Fibroblast of lung (primary cell): ENCODE results near the gene CD82. TPM values are rescaled to one million over a fixed set of nuclear protein-coding genes. Genes with fewer than 3 reads are reported as not detected.
A peak's percentile ranks its signal among the peaks of the same experiment; 100 is the strongest.

Experiments
- DNase-seq, 2 donors: peaks; one replicate each; pipeline versions ENCODE4 v3.0.0 to v3.0.0-alpha.2; 2010; ENCODE audit warnings: low read depth in 2 of 2
- H2AFZ ChIP-seq: 2 replicates; pipeline ENCODE4 v1.5.1; 2012; ENCODE audit warnings: low read length, control low read depth, inconsistent platforms
- H3K27ac ChIP-seq: 2 replicates; pipeline ENCODE4 v1.5.1; 2011; ENCODE audit warnings: low read length, control low read depth; ENCODE audit not compliant: insufficient read depth
- H3K27me3 ChIP-seq: 2 replicates; pipeline ENCODE4 v1.5.1; 2011; ENCODE audit warnings: mild to moderate bottlenecking, low read length; ENCODE audit not compliant: control insufficient read depth, insufficient read depth
- H3K36me3 ChIP-seq: 2 replicates; pipeline ENCODE4 v1.5.1; 2011; ENCODE audit warnings: low read length; ENCODE audit not compliant: control insufficient read depth, insufficient read depth
- H3K4me1 ChIP-seq: 2 replicates; pipeline ENCODE4 v1.5.1; 2011; ENCODE audit warnings: low read length; ENCODE audit not compliant: control insufficient read depth, insufficient read depth; ENCODE audit errors: extremely low read depth
- H3K4me2 ChIP-seq: 2 replicates; pipeline ENCODE4 v1.5.1; 2011; ENCODE audit warnings: low read length, control low read depth; ENCODE audit not compliant: insufficient read depth; ENCODE audit errors: extremely low read depth
- H3K4me3 ChIP-seq, 4 experiments: fragments of 200-600 bp in 1 of 4; sonication (generic) in 1 of 4; replicated peaks in 1 of 4; 2 replicates each; pipeline ENCODE4 v1.5.1; 2011 to 2016; ENCODE audit warnings: low read length in 4 of 4, low read depth in 3 of 4, mild to moderate bottlenecking in 3 of 4, control low read depth in 2 of 4, inconsistent platforms in 1 of 4, mixed read lengths in 1 of 4; ENCODE audit not compliant: insufficient read depth in 1 of 4; ENCODE audit errors: control extremely low read depth in 1 of 4
- H3K79me2 ChIP-seq: 2 replicates; pipeline ENCODE4 v1.5.1; 2012; ENCODE audit warnings: mild to moderate bottlenecking, low read length, inconsistent platforms; ENCODE audit not compliant: control insufficient read depth, insufficient read depth
- H3K9ac ChIP-seq: 2 replicates; pipeline ENCODE4 v1.5.1; 2011; ENCODE audit warnings: mild to moderate bottlenecking, low read length, control low read depth; ENCODE audit not compliant: insufficient read depth
- H3K9me3 ChIP-seq: 2 replicates; pipeline ENCODE4 v1.5.1; 2012; ENCODE audit warnings: low read depth, low read length; ENCODE audit not compliant: control insufficient read depth, insufficient read depth
- H4K20me1 ChIP-seq: 2 replicates; pipeline ENCODE4 v1.5.1; 2011; ENCODE audit warnings: low read length; ENCODE audit not compliant: control insufficient read depth, insufficient read depth; ENCODE audit errors: extremely low read depth
- EZH2 ChIP-seq: IDR thresholded peaks from 2 replicates; pipeline ENCODE4 v1.5.1; 2012; ENCODE audit warnings: low read length, control low read depth, mild to moderate bottlenecking; ENCODE audit errors: missing control alignments
- polyA plus RNA-seq, 2 donors: library from polyadenylated mRNA; depleted of rRNA in 1 of 2; stranded (reverse) in 1 of 2; unstranded in 1 of 2; fragments of >200 nt; gene quantifications; 2 replicates each; pipeline ENCODE4 v1.2.1, GENCODE V29; 2011 to 2012; ENCODE audit warnings: missing spikeins in 1 of 2
- total RNA-seq: library from RNA; depleted of rRNA; stranded (reverse); fragments of >200 nt; gene quantifications from 2 replicates; pipeline ENCODE4 v1.2.1, GENCODE V29; 2014
- TF ChIP-seq, protein P1 (sequence below), 2 donors: IDR thresholded peaks in 1 of 2; conservative IDR thresholded peaks in 1 of 2; 1 replicate in 1 of 2; 2 replicates in 1 of 2; pipeline ENCODE4 v1.5.1; 2011 to 2012; ENCODE audit warnings: low read length in 2 of 2, control low read depth in 1 of 2, inconsistent platforms in 1 of 2, low read depth in 1 of 2, mild to moderate bottlenecking in 1 of 2

The CD82 gene
- total and polyA plus RNA-seq, 2 donors (not counting 1 experiment from before 2014, with no cell fraction given), result 54.2 to 114 TPM

GRCh38 chr11:44630511-44631210, 65.2 kb downstream of the CD82 start:
- no peak for TF ChIP-seq EZH2
- TF ChIP-seq, protein P1, sequence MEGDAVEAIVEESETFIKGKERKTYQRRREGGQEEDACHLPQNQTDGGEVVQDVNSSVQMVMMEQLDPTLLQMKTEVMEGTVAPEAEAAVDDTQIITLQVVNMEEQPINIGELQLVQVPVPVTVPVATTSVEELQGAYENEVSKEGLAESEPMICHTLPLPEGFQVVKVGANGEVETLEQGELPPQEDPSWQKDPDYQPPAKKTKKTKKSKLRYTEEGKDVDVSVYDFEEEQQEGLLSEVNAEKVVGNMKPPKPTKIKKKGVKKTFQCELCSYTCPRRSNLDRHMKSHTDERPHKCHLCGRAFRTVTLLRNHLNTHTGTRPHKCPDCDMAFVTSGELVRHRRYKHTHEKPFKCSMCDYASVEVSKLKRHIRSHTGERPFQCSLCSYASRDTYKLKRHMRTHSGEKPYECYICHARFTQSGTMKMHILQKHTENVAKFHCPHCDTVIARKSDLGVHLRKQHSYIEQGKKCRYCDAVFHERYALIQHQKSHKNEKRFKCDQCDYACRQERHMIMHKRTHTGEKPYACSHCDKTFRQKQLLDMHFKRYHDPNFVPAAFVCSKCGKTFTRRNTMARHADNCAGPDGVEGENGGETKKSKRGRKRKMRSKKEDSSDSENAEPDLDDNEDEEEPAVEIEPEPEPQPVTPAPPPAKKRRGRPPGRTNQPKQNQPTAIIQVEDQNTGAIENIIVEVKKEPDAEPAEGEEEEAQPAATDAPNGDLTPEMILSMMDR (conservative IDR thresholded peaks at IDR 0.05 in 1 of 2, IDR thresholded peaks at IDR 0.05 in 1 of 2; ENCODE audit: low read depth in 1 of 2, low read length in 2 of 2), result no peak
- no peaks in the 10 kb centered on the region for H3K4me1 ChIP-seq
- H3K9ac ChIP-seq, result no peak overlapping the region
- DNase-seq, result no peak
- no peak overlapping the region for H2AFZ ChIP-seq
- no peaks in the 10 kb centered on the region for H3K9me3 ChIP-seq
- no peak overlapping the region for H3K4me3 ChIP-seq
- H3K27me3 ChIP-seq, result no peaks in the 10 kb centered on the region
- no peaks in the 10 kb centered on the region for H4K20me1 ChIP-seq
- H3K79me2 ChIP-seq, result no peaks in the 10 kb centered on the region
- no peak overlapping the region for H3K27ac ChIP-seq
- H3K4me2 ChIP-seq, result no peak overlapping the region
- H3K36me3 ChIP-seq, result no peaks in the 10 kb centered on the region

DNA sequence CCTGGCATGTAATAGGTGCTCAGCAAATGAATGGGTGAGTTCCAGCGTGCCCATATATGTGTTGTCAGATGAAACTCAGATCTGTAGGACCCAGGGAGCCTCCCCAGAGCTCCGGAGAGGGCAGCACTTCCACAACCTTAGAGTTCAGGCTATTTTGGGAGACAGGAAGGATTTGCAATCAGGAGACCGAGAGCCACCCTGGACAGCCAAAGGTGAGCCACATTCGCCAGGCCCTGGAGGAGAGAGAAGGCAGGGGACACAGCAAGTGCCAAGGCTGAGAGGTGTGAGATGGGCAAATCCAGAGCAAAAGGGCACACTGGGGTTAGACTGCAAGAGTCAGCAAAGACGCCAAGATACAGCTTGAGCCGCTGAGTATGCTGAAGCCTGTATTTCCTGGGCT, 66.4 kb downstream of the CD82 start:
- no peak for DNase-seq
- no peaks in the 10 kb centered on the region for H3K9me3 ChIP-seq
- TF ChIP-seq, protein P1 (conservative IDR thresholded peaks at IDR 0.05 in 1 of 2, IDR thresholded peaks at IDR 0.05 in 1 of 2; ENCODE audit: low read depth in 1 of 2, low read length in 2 of 2), result no peak
- TF ChIP-seq EZH2, result no peak
- H3K79me2 ChIP-seq, result no peaks in the 10 kb centered on the region
- H3K4me1 ChIP-seq, result no peaks in the 10 kb centered on the region
- no peaks in the 10 kb centered on the region for H3K36me3 ChIP-seq
- no peaks in the 10 kb centered on the region for H3K27me3 ChIP-seq
- H3K4me2 ChIP-seq, result no peak overlapping the region
- H2AFZ ChIP-seq, result no peak overlapping the region
- H3K9ac ChIP-seq, result no peak overlapping the region
- H4K20me1 ChIP-seq, result no peaks in the 10 kb centered on the region
- no peak overlapping the region for H3K4me3 ChIP-seq
- no peak overlapping the region for H3K27ac ChIP-seq

DNA sequence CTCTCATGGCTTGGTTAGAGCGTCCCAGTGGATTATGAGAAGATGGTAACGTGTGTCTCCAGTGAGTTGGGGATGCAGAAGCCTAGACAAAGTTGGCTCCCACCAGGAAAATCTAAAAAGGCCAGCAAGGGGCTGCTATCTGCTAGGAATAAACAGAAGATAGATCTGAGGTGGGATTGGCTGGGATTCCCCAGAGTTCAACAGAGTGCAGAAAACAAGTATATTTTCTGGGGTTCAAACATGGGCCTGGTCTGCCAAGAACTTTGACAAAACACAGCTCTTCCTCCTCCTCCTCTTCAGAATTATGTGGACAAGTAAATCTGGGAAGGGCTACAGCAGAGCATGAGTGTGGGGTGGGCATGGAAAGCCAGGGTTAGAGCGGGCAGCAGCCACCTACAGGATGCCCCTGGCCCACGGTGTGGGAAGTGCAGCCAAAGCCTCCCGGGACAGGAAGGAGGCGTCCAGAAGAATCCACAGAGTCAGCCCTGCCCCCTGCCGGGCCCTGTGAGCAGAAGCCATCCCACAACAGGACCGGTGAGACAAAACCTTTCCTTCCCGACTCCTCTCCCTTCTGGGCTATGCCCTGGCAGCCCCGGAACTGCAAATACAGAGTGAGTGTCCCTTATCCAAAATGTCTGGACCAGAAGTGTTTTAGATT, 67.1 kb downstream of the CD82 start:
- Histone ChIP-seq H3K9ac (no peak overlapping the region), H3K27ac (no peak overlapping the region), H3K36me3 (no peaks in the 10 kb centered on the region), H3K4me1 (no peaks in the 10 kb centered on the region), H3K4me3 (no peak overlapping the region), H3K79me2 (no peaks in the 10 kb centered on the region), H3K27me3 (no peaks in the 10 kb centered on the region), H3K4me2 (no peak overlapping the region), H2AFZ (no peak overlapping the region), H3K9me3 (no peaks in the 10 kb centered on the region), H4K20me1 (no peaks in the 10 kb centered on the region)
- peak in 1 of 2 donors; percentile 41 for DNase-seq
- TF ChIP-seq, protein P1 (conservative IDR thresholded peaks at IDR 0.05 in 1 of 2, IDR thresholded peaks at IDR 0.05 in 1 of 2; ENCODE audit: low read depth in 1 of 2, low read length in 2 of 2), result peak; percentile 18 to 50
- no peak for TF ChIP-seq EZH2
